ENCODE measurements around the gene LATS2.
A peak's percentile ranks its signal among the peaks of the same experiment; 100 is the strongest.

Gene LATS2

DNA sequence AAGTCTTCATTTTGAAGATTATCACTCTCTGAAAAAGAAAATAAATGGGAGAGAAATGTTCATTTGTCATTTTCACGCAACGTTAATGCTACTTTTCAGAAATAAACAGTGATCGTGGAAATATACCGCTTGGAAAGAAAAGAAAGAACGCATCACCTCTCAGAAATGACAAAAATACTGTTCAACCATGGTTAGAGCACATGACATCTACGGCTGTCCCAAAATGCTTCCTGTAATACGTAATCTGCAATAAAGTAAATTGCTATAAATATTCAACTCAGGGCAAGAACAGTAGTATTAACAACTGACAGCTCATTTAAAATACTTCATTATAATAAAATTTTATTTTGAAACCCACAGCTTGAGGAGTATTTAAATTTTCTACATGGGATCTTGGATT lies 15.2 kb downstream of the LATS2 start:
- no peak for DNase-seq

DNA sequence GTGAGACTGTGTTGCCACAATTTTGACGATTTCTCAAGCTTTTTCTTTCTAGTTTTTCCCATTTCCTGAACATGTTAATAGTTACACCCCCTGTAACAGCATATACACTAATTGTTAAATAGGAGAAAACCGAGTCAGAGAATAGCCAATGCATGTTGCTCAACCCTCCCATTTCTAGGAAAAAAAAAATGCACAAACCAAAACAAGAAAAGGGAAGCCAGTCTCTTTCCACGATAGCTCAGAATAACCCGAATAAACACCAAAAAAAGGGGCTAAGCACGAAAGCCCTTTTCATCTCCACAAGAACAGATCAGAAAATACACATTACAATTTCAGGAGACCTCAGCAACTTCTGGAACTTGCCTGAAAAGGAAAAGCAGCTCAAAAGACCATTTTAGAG lies 16.3 kb downstream of the LATS2 start:
- no peak for DNase-seq

DNA sequence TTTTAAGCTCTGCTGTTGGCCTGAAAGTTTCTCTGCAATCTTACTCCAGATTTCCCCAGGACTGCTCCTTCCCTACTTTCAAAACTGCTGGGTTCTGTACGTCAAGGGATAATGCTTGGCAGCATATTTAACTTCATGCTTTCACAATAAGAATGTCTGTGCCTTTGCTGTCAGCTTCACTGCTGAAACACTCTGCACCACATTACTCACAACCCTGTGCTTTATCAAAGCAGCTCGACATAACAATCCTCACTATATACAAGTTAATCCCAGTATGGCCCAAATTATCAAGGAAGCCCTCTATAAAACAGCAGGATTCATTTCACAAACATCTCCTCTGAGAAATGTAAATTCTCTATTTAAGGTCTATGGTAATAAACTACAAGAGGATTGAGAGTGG lies 17.5 kb downstream of the LATS2 start:
- no peak for DNase-seq

DNA sequence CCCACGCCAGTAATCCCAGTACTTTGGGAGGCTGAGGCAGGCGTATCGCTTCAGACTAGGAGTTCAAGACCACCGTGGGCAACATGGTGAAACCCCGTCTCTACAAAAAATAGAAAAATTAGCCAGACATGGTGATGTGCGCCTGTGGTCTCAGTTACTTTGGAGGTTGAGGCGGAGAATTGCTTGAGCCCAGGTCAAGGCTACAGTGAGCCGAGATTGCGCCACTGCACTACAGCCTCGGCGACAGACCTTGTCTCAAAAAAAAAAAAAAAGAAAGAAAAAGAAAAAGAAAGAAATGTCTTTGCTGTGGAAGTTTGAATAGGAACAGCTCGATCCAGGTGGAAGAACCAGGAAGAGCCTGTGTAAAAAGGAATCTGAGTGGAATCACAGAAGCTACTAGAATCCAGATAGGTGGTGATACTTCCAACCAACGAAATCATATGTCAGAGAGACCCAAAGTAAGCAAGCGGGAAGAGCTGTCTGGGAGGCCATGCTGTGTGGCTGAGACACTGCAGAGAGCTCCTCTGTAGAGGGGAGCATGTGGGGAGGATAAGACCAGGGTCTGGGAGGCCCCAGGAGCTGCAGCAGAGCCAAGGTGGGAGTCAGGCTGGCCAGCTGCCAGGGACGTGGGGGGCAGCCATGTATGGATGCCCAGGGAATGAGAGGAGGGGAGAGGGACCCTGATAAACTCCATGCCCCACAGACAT lies 21.1 kb downstream of the LATS2 start:
- no peak for DNase-seq

DNA sequence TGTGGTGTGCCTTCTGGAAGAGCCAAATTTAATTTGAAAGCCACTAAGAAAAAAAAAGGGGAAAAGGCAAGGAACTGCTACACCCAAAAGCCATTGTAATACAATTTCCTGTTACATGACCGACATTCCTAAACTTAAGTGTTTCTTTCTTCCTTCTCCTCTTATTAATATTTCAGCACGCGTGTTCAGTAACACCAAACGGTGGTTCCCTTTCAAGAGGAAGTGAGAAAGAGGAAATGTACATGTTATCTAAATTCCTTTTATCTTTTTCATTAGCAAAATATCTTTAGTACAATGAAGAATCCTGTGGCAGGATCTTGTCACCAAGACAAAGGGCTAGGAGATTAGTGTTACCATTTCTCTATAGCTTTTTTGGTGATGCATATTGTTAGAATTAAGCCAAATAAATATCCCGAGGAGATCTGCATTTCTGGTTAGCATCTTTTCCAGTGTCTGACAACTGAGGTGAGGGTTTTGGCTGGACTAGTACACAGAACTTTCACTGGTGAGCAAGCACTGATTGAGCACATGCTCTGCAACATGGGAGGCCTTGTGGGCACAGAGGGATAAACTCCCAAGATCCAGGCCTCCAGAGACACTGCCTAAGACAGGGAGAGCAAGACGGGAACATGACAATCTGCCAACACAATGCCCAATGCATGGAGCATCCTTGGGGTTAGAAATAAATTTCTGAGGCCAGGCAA lies 22.1 kb downstream of the LATS2 start:
- DNase-seq, result peak in 1 of 2 experiments; percentile 13

DNA sequence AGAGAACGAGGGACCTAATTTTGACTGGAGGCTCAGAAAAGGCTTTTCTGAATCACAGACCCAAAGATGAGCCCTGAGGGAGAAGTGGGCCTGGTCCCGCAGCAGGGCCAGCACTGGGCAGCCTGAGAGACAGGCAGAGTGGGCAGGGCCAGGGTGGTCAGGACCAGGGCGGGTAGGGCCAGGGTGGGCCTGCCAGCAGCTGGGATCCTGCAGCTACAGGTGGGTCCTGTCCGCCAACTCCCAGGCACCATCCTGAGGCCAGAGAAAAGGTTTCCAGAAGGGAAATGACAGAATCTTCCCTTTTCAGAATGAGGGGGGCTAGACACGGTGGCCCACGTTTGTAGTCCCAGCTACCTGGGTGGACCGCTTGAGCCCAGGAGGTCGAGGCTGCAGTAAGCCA lies 23.7 kb downstream of the LATS2 start:
- no peak for DNase-seq

DNA sequence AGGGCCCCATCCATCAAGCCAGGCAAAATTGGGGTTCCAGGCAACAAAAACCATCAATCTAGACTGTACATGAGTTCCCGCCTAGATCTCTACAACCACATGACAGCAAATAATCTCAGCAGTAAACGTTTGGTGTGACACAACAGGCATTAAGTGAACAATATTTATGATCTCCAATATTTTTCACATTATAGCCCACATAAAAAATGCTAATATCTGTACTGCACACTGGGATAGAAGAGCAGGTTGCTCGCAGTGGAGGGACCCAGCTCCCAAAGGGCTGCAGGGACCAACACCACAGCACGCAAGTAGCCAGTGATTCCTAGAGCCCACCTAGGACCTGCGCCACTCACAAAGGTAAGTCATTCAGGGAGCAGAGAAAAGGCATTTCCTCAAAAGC lies 25.9 kb downstream of the LATS2 start:
- no peak for DNase-seq

- no peak for DNase-seq
Observed at GRCh38 chr13:21034603-21035191, 26.7 kb downstream of the LATS2 start.

DNA sequence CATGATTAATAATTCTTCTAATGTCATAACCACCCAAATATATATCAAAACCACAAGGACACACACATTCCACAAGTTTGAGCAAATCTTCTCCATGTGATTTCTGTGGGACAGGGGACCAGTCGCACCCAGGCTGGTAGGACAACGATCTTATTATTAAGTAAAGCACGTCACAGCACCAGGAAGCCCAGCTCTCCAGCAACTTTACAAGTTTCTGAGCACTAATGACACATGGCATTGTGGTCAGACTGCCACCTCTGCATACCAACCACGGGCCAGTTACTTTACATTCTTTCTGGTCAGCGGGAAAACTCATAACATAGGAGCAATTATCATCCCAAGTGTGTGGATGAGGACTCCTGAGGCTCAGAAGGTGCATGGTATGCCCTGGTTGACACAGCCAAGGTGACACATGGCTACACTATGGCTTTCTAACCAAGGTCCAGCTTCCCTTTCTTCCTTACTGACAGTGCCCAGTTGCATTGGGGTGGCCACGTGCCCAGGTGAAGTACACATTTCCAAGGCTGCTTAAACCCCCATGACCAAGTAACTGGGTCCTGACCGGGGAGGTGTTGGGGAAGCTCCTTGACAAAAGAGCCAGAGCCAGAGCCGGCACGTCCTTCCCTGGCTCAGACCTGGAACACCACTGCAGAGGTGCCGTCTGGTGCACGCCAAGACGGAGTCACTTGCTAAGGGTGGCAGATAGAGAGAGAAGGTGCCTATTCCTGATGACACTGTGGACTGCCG lies 27.4 kb downstream of the LATS2 start:
- peak; percentile 5 to 42 for DNase-seq

- no peak for DNase-seq
Observed at GRCh38 chr13:21033212-21033840, 28.1 kb downstream of the LATS2 start.

DNA sequence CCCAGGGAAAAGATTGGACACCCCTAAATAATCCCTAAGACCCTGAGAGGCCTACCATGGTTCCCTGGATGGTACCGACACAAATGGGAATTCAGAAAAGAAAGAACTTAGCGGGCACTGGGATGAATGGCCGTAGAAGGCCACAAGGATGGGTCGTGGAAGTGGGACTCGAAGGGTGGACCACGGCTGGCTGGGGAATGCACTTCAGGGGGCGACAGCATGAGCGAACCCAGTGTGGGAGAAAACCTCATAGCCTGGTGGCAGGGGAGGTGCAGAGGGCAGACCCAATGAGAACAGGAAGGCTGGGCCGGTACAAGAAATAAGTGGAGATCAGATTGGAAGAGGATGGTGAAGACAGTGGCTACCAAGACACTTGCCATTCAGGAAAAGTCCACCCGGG lies 28.7 kb downstream of the LATS2 start:
- no peak for DNase-seq

- DNase-seq, result no peak
Observed at GRCh38 chr13:21031594-21032275, 29.7 kb downstream of the LATS2 start.

GRCh38 chr13:21025539-21025938 lies 35.8 kb downstream of the LATS2 start:
- DNase-seq, result no peak

DNA sequence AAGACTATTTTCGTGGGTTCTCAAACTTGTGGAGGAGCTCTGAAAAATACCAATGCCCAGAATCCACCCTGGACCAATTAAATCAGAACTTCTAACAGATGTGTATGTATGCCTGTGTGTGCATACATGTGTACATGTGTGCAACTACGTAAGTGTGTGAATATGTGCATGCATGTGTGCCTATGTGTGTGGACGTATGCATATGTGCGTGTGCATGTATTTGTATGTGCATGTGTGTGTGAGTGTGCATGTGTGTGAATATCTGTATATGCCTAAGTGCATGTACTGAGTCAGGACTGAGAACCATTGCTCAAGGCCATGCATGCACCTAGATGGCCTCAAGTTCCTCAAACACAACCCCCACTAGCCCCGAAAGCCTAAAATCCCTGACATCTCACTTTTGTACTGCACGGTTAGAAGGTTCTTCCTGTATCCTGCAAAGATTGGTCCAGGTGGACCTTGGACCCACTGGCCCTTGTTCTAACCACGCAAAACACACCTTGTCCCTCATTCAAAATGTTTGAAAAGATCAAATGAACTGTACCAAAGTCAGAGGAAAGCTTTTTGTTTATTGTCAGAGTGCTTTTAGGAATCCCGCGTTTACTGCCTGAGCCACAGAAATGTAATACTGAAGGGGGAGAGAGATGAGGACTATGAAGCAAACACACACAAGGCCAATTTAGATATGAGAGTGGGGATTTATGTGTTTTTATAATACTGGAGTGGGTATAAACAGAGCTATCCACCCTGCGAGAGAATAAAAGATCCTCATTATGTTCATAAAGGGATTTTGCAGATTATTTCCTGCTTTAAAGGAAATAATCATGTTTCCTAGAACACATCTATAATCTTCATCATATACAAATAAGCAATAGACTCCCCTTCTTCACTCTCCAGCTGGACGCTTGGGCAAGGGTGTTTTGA lies 39.1 kb downstream of the LATS2 start:
- DNase-seq, result no peak

GRCh38 chr13:21020581-21020980 lies 40.8 kb downstream of the LATS2 start:
- no peak for DNase-seq

- DNase-seq, result no peak
Observed at GRCh38 chr13:21020176-21020575, 41.2 kb downstream of the LATS2 start.

DNA sequence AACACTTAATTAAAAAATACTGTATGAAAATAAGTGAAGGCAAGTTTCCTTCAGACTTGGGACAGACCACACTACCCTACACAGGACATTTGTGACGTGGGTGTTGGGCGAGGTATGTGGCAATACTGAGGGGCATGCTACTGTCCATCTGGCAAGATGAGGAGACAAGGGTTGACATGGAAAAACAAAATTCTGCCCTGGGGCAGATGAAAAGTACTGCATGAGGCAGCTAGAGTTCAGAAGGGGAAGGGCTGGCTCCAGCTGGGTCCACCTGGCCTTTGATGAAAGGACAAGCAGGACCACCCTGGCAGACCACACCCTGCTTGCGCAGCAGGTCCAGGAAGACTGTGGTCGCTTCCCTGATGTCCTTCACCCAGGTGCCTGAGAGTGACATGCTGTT lies 43.2 kb downstream of the LATS2 start:
- DNase-seq, result no peak

DNA sequence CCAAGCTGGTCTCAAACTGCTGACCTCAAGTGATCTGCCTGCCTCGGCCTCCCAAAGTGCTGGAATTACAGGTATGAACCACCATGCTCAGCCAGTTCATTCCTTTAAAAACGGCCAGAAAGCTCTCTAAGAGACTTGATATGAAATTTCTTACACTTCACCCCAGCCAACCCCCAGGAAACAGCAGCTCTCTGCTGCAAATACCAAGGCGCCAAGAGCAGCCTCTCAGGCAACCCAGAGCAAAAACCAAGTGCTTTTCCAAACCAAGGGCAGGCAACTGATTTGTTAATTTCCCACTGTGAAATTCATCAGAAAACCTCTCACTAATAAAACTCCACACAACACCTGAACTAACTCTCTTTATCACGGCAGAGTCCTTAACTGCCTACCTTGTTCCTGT lies 44.9 kb downstream of the LATS2 start:
- DNase-seq, result no peak

DNA sequence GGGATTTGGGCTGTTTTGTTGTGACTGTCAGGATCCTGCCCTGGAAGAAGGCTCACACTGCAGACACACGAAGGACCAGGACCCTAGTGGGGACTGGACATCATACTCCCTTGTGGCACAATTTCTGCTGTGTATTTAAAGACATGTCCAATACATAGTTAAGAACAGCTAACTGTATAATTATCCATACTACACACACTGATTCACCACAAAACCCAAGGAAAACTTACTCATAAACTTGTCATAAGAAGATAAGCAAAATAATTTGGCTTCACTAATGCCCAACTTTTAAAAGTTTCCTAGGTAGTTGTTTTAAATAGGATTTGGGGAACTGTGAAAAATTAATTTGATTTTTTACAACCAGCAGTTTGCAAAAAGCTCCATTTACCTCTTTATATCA lies 46.1 kb downstream of the LATS2 start:
- DNase-seq, result no peak

- no peak for DNase-seq
Observed at GRCh38 chr13:21014502-21015170, 46.8 kb downstream of the LATS2 start.

DNA sequence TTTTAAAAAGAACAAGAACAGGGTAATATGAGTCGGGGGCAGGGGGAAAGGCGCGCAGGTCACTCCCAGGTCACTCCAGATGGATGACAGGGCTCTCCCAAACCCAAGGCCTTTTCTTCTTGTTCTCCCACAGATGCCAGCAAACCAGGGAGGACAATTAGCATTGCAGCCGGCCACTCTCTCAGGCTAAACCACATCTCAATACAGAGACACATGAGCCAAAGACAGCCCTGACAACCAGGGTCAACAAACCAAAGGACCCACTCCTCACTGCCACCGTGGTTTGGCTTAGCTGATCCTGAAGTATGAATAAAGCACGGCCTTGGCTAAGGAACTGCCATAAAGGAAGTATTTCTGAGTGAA lies 47.3 kb downstream of the LATS2 start:
- no peak for DNase-seq
